T-helper 17 cell (primary cell): ENCODE data around the gene MBD3L2. TPM values are rescaled to one million over a fixed set of nuclear protein-coding genes. Genes with fewer than 3 reads are reported as not detected.

Source experiments
- ATAC-seq: fragments of 150-1000 bp; cut with Tn5 transposase; 2 replicates; pipeline ENCODE4 v1.10.0; 2021; ENCODE audit warnings: mild to moderate bottlenecking, moderate library complexity
- DNase-seq, 3 donors: peaks; one replicate each; pipeline versions ENCODE4 v3.0.0 to v3.0.0-alpha.2; 2020 to 2021
- H3K9me3 ChIP-seq: one replicate; pipeline ENCODE4 v1.7.0; 2013; ENCODE audit warnings: low read length, mild to moderate bottlenecking; ENCODE audit not compliant: control insufficient read depth, poor library complexity, severe bottlenecking
- H3K27ac Mint-ChIP-seq: one replicate; pipeline ENCODE4 v1.8.0; 2022; ENCODE audit warnings: mild to moderate bottlenecking, moderate library complexity, mixed read lengths
- H3K27me3 Mint-ChIP-seq: one replicate; pipeline ENCODE4 v1.8.0; 2022; ENCODE audit warnings: mixed read lengths
- H3K36me3 Mint-ChIP-seq: one replicate; pipeline ENCODE4 v1.8.0; 2022; ENCODE audit warnings: low read depth, mixed read lengths
- H3K4me1 Mint-ChIP-seq: one replicate; pipeline ENCODE4 v1.8.0; 2022; ENCODE audit warnings: mild to moderate bottlenecking, mixed read lengths
- H3K4me3 Mint-ChIP-seq: one replicate; pipeline ENCODE4 v1.8.0; 2022; ENCODE audit warnings: mild to moderate bottlenecking, moderate library complexity, mixed read lengths
- total RNA-seq, 4 donors: library from RNA in 2 of 4; stranded (reverse) in 2 of 4; gene quantifications; one replicate each; pipeline ENCODE4 v1.2.3 and lab custom pipeline; 2022 to 2026

MBD3L2 gene
- total RNA-seq, 2 donors from 2014 or later, result not detected

GRCh38 chr19:7069042-7069903 lies 20.2 kb downstream of the MBD3L2 start, which contains the start of gene ZNF557:
Gene ZNF557, plus strand, starts transcription at chr19:7069703. Its CDS starts 5,372 bp downstream, at chr19:7075075.
- Mint-ChIP-seq H3K27me3 (no peaks in the 10 kb centered on the region), H3K4me3 (peak within 1 kb of the TSS; percentile 95), H3K27ac (peak within 1 kb of the TSS; percentile 94), H3K4me1 (peaks cover 14% of the 10 kb centered on the region), H3K36me3 (peaks cover 8% of the 10 kb centered on the region)
- ATAC-seq (peak; percentile 98), DNase-seq (peak; percentile 98 to 99 (median 98))
- no peaks in the 10 kb centered on the region for H3K9me3 ChIP-seq

- no peaks in the 10 kb centered on the region for H3K27me3 Mint-ChIP-seq
- H3K4me3 Mint-ChIP-seq, result peak overlapping the region; percentile 95
- H3K27ac Mint-ChIP-seq, result peak overlapping the region; percentile 94
- peak; percentile 12 for ATAC-seq
- peaks cover 16% of the 10 kb centered on the region for H3K4me1 Mint-ChIP-seq
- H3K9me3 ChIP-seq, result no peaks in the 10 kb centered on the region
- peaks cover 11% of the 10 kb centered on the region for H3K36me3 Mint-ChIP-seq
- no peak for DNase-seq
Measured at GRCh38 chr19:7069904-7070226, 20.7 kb downstream of the MBD3L2 start.

GRCh38 chr19:7072541-7072940 lies 23.4 kb downstream of the MBD3L2 start:
- H3K9me3 ChIP-seq, result peaks cover 11% of the 10 kb centered on the region
- ATAC-seq, result no peak
- no peak overlapping the region for H3K4me3 Mint-ChIP-seq
- no peak for DNase-seq
- H3K27me3 Mint-ChIP-seq, result no peaks in the 10 kb centered on the region
- peaks cover 19% of the 10 kb centered on the region for H3K36me3 Mint-ChIP-seq
- peaks cover 16% of the 10 kb centered on the region for H3K4me1 Mint-ChIP-seq
- peak overlapping the region; percentile 1 for H3K27ac Mint-ChIP-seq

GRCh38 chr19:7074705-7075282 lies 25.7 kb downstream of the MBD3L2 start:
- Mint-ChIP-seq H3K27me3 (no peaks in the 10 kb centered on the region), H3K4me1 (peaks cover 9% of the 10 kb centered on the region), H3K4me3 (no peak overlapping the region), H3K36me3 (peaks cover 26% of the 10 kb centered on the region), H3K27ac (no peak overlapping the region)
- DNase-seq (no peak), ATAC-seq (no peak)
- peaks cover 28% of the 10 kb centered on the region for H3K9me3 ChIP-seq

GRCh38 chr19:7076151-7076550 lies 27.0 kb downstream of the MBD3L2 start:
- H3K36me3 Mint-ChIP-seq, result peaks cover 29% of the 10 kb centered on the region
- ATAC-seq (no peak), DNase-seq (no peak)
- H3K4me3 Mint-ChIP-seq, result no peak overlapping the region
- no peaks in the 10 kb centered on the region for H3K27me3 Mint-ChIP-seq
- peaks cover 9% of the 10 kb centered on the region for H3K4me1 Mint-ChIP-seq
- H3K9me3 ChIP-seq, result peaks cover 41% of the 10 kb centered on the region
- no peak overlapping the region for H3K27ac Mint-ChIP-seq

GRCh38 chr19:7078008-7078407 lies 28.9 kb downstream of the MBD3L2 start:
- no peaks in the 10 kb centered on the region for H3K27me3 Mint-ChIP-seq
- ATAC-seq, result no peak
- no peak overlapping the region for H3K4me3 Mint-ChIP-seq
- H3K9me3 ChIP-seq, result peaks cover 59% of the 10 kb centered on the region
- no peak for DNase-seq
- H3K27ac Mint-ChIP-seq, result no peak overlapping the region
- H3K36me3 Mint-ChIP-seq, result peaks cover 25% of the 10 kb centered on the region
- peaks cover 3% of the 10 kb centered on the region for H3K4me1 Mint-ChIP-seq

GRCh38 chr19:7083076-7083956 lies 34.2 kb downstream of the MBD3L2 start:
- no peaks in the 10 kb centered on the region for H3K4me1 Mint-ChIP-seq
- ATAC-seq, result no peak
- H3K4me3 Mint-ChIP-seq, result peak overlapping the region; percentile 7
- DNase-seq, result no peak
- peaks cover 73% of the 10 kb centered on the region for H3K9me3 ChIP-seq
- no peak overlapping the region for H3K27ac Mint-ChIP-seq
- peaks cover 11% of the 10 kb centered on the region for H3K36me3 Mint-ChIP-seq
- no peaks in the 10 kb centered on the region for H3K27me3 Mint-ChIP-seq

GRCh38 chr19:7088999-7089398 lies 39.9 kb downstream of the MBD3L2 start:
- H3K4me3 Mint-ChIP-seq, result no peak overlapping the region
- DNase-seq (no peak), ATAC-seq (no peak)
- H3K4me1 Mint-ChIP-seq, result no peaks in the 10 kb centered on the region
- peaks cover 28% of the 10 kb centered on the region for H3K9me3 ChIP-seq
- H3K27me3 Mint-ChIP-seq, result no peaks in the 10 kb centered on the region
- H3K27ac Mint-ChIP-seq, result no peak overlapping the region
- peaks cover 3% of the 10 kb centered on the region for H3K36me3 Mint-ChIP-seq

GRCh38 chr19:7098096-7098495 lies 49.0 kb downstream of the MBD3L2 start:
- ATAC-seq (no peak), DNase-seq (no peak)
- H3K9me3 ChIP-seq, result peaks cover 4% of the 10 kb centered on the region
- H3K4me3 Mint-ChIP-seq, result peak overlapping the region; percentile 95
- peaks cover 8% of the 10 kb centered on the region for H3K4me1 Mint-ChIP-seq
- H3K36me3 Mint-ChIP-seq, result no peaks in the 10 kb centered on the region
- no peaks in the 10 kb centered on the region for H3K27me3 Mint-ChIP-seq
- peak overlapping the region; percentile 91 for H3K27ac Mint-ChIP-seq

- H3K4me1 Mint-ChIP-seq, result peaks cover 8% of the 10 kb centered on the region
Measured at GRCh38 chr19:7098701-7099596, 49.8 kb downstream of the MBD3L2 start.

GRCh38 chr19:7099597-7099921 lies 50.4 kb downstream of the MBD3L2 start:
- DNase-seq (peak in 1 of 3 donors; percentile 36), ATAC-seq (no peak)
- Mint-ChIP-seq H3K36me3 (no peaks in the 10 kb centered on the region), H3K4me1 (peaks cover 8% of the 10 kb centered on the region), H3K27me3 (no peaks in the 10 kb centered on the region), H3K4me3 (peak overlapping the region; percentile 95), H3K27ac (peak overlapping the region; percentile 91)
- H3K9me3 ChIP-seq, result peaks cover 4% of the 10 kb centered on the region

More at GRCh38 chr19:7098701-7099596, 49.8 kb downstream of the MBD3L2 start:
- peak overlapping the region; percentile 95 for H3K4me3 Mint-ChIP-seq
- H3K9me3 ChIP-seq, result peaks cover 4% of the 10 kb centered on the region
- DNase-seq (peak; percentile 68 to 87 (median 73)), ATAC-seq (peak; percentile 94)
- no peaks in the 10 kb centered on the region for H3K27me3 Mint-ChIP-seq
- no peaks in the 10 kb centered on the region for H3K36me3 Mint-ChIP-seq
- H3K27ac Mint-ChIP-seq, result peak overlapping the region; percentile 91
